Tibial artery (tissue), 4 donors: ENCODE data around the gene FANCI.

ENCODE experiments used
- DNase-seq, 2 donors: peaks; one replicate each; pipeline ENCODE4 v3.0.0-alpha.2; 2019
- H3K27ac ChIP-seq, 2 donors: fragments of 200-600 bp; sonication (generic) in 1 of 2; 1 replicate in 1 of 2; 2 replicates in 1 of 2; pipeline ENCODE4 v1.5.1; 2018 to 2019; ENCODE audit warnings: mild to moderate bottlenecking in 1 of 2
- H3K27me3 ChIP-seq, 2 donors: fragments of 200-600 bp; sonication (generic) in 1 of 2; one replicate each; pipeline versions ENCODE4 v1.5.1 to v1.6.0; 2016 to 2019
- H3K36me3 ChIP-seq, 3 donors: fragments of 200-600 bp; sonication (generic) in 2 of 3; one replicate each; pipeline ENCODE4 v1.5.1; 2016 to 2019; ENCODE audit warnings: mild to moderate bottlenecking in 2 of 3
- H3K4me1 ChIP-seq, 4 donors: fragments of 200-600 bp; sonication (generic) in 2 of 4; 1 replicate in 3 of 4; 2 replicates in 1 of 4; pipeline ENCODE4 v1.5.1; 2016 to 2019
- H3K4me3 ChIP-seq, 2 donors: fragments of 200-600 bp; sonication (generic) in 1 of 2; 1 replicate in 1 of 2; 2 replicates in 1 of 2; pipeline ENCODE4 v1.5.1; 2018 to 2019; ENCODE audit warnings: mild to moderate bottlenecking in 2 of 2
- H3K9me3 ChIP-seq, 3 donors: fragments of 200-600 bp; sonication (generic) in 1 of 3; one replicate each; pipeline ENCODE4 v1.5.1; 2016 to 2019
- intact Hi-C: fragments of 100-400 bp; cut with DNase I; formaldehyde crosslinking; loops from one replicate; pipeline ENCODE4 v1.15.0; 2023; ENCODE audit warnings: low total_unique reads
- TF ChIP-seq, protein P1 (sequence below), 2 experiments: fragments of 200-600 bp in 1 of 2; fragments of 450-650 bp in 1 of 2; IDR thresholded peaks; one replicate each; pipeline ENCODE4 v1.5.1; 2017 to 2019; ENCODE audit warnings: antibody characterized with exemption in 2 of 2, mild to moderate bottlenecking in 1 of 2, moderate library complexity in 1 of 2

The FANCI gene

DNA sequence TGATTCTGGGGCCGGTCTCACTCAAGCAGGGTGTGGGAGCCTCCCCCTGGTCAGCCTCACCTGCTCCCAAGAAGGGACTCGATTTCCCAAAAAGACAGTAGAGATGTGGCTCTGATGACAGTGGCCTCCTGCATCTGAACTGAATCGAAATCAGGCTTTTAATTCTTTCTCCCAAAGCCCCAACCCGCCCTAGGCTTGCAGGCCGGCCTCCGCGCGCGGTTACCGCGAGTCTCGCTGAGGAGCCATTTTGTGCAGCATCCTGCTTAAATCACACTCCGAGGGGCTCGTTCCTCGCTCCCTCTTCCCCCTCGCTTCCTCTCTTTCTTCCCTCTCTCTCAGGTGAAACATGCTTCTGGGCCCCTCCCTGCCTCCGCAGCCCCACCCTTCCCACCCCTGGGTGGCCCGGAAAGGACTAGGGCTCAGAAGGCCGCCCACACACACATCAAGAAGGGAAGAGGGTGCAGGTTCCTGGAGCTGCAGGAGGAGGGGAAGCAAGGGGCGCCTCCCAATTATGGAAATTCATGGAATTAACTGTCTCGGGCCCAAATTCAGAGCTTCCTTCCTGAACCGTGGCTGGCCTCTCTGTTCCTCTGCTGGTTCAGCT, 121.8 kb downstream of the FANCI start:
- Histone ChIP-seq H3K27me3 (peaks cover 15 to 100% of the 10 kb centered on the region in 2 donors), H3K9me3 (no peaks in the 10 kb centered on the region), H3K27ac (no peak overlapping the region), H3K4me3 (no peak overlapping the region), H3K4me1 (peaks cover 0 to 27% (median 14%) of the 10 kb centered on the region in 4 donors), H3K36me3 (no peaks in the 10 kb centered on the region)
- TF ChIP-seq, protein P1, sequence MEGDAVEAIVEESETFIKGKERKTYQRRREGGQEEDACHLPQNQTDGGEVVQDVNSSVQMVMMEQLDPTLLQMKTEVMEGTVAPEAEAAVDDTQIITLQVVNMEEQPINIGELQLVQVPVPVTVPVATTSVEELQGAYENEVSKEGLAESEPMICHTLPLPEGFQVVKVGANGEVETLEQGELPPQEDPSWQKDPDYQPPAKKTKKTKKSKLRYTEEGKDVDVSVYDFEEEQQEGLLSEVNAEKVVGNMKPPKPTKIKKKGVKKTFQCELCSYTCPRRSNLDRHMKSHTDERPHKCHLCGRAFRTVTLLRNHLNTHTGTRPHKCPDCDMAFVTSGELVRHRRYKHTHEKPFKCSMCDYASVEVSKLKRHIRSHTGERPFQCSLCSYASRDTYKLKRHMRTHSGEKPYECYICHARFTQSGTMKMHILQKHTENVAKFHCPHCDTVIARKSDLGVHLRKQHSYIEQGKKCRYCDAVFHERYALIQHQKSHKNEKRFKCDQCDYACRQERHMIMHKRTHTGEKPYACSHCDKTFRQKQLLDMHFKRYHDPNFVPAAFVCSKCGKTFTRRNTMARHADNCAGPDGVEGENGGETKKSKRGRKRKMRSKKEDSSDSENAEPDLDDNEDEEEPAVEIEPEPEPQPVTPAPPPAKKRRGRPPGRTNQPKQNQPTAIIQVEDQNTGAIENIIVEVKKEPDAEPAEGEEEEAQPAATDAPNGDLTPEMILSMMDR (IDR thresholded peaks at IDR 0.05), result no peak
- DNase-seq, result no peak
- intact Hi-C loops, result no loop called here
